Anterior cingulate cortex (tissue), 58 donors: ENCODE results near the gene SETD5.
A peak's percentile ranks its signal among the peaks of the same experiment; 100 is the strongest.

Experiments used
- DNase-seq, 58 donors: peaks; one replicate each; lab custom pipeline; 2025; lab: John Stamatoyannopoulos, UW

The SETD5 gene

DNA sequence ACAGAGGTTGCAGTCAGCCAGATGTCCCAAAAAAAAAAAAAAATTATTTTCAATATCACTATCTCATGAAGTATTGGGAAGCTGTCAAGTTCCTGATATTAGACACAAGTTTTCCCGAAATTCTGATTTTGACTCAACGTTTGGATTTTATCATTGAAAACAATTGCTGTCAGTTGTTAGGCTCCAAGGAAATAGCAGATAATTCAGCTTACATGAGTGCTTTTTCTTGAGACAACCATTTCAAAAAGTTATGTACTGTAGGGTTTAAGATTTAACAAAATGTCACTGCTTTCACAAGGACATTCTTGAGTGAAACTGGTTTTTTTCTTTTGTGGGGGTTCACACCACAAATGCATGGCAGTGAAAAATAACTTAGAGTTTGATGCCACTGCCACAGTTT, 9.3 kb upstream of the SETD5 start:
- DNase-seq: no peak

GRCh38 chr3:9388562-9389272, 8.7 kb upstream of the SETD5 start:
- no peak for DNase-seq

DNA sequence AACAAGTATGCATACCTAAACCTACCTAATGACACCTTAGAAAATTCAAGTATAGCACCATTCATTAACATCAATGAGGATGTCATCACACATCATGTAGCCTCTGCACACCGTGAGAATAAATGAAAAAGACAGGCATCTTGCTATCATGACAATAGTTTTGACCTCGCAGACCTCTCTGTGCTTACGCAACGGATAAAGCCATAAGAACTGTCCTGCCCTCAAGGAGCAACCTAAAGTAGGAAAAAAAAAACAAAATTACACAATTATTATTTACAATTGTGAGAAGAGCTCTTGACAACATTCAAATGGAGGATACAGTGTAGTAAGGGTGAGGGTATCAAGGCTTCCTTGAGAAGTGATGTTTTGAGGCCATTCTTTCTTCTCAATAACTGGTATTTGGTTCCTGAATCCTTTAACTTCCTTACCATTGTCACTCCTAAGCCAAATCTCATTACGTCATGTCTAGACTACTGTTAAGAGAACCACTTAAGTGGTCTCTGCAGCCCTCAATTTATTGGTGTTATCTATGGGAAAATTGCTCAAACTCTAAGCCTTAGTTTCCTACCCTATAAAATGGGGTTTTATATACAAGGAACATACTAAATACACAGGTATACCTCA, 7.0 kb upstream of the SETD5 start:
- DNase-seq: no peak

- DNase-seq: no peak
Measured at GRCh38 chr3:9392041-9392440, 5.4 kb upstream of the SETD5 start.

DNA sequence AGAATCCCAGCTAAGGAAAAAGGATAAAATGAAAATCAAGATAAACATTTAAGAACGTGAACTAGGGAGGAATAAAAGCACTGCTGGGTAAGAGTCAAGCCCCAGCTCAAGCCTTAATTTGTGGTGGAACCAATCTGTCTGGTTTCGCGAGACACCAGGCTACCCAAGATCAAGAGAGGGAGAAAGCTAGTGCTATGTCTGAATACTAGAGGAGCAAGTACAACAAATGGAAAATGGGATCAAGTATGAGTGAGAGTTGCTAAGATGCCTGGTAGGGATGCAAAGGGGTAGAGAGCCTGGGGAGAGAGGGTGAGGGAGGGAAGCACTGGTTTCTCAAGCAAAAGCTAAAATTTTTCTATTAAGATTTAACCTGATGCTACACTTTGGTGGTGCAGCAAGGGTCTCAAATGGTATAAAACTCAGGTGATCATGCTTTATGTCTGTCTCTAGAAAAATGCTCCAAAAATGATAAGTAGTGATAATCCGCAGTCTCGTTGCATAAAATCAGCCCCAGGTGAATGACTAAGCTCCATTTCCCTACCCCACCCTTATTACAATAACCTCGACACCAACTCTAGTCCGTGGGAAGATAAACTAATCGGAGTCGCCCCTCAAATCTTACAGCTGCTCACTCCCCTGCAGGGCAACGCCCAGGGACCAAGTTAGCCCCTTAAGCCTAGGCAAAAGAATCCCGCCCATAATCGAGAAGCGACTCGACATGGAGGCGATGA, 1.7 kb upstream of the SETD5 start:
- no peak for DNase-seq

DNA sequence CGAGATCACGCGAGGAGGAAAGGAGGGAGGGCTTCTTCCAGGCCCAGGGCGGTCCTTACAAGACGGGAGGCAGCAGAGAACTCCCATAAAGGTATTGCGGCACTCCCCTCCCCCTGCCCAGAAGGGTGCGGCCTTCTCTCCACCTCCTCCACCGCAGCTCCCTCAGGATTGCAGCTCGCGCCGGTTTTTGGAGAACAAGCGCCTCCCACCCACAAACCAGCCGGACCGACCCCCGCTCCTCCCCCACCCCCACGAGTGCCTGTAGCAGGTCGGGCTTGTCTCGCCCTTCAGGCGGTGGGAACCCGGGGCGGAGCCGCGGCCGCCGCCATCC, 1.1 kb upstream of the SETD5 start:
- peak in 23 of 58 donors; percentile 41 to 95 (median 82) for DNase-seq

- peak; percentile 88 to 100 (median 99) for DNase-seq
Measured at GRCh38 chr3:9396632-9397331, 633 bp upstream of the SETD5 start.

DNA sequence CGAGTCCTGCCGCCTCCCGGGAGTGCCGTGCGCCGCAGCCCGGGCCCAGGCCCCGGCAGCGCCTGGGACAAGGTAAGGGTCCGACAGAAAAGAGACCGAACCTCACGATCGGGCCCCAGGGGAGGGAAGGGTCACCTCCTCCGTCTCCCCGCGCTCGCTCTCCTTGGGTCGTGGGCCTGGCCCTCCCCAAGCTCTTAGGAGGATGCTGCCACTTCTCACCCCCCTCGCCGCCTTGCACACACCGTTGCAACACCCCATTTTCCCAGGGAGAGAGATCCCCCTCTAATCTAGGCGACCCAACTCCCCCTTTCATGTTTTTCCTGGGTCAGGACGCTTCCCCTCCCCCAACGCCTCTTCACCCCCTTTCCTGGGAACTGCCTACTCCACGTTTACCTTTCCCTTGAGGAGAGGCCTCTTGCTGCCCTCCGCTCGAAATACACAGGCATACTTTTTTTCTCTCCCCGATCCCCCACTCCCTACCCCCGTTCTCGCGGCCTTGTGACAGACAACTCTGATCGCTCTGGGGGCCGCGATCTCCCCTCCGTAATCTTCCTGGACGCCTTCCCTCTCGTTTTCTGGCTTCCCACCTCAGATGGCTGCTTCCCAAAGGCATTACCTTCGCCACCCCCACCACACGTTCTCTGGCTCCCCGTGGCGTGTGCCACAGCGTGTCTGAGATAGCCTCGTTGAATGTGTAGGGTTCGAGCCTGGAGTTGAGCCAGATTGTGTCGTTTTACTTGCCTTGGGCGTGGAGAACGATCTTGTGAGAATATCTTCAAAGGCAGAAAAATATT, 688 bp downstream of the SETD5 start:
- DNase-seq: peak in 37 of 58 donors; percentile 9 to 66 (median 37)

GRCh38 chr3:9398700-9399336, 1.4 kb downstream of the SETD5 start:
- DNase-seq: peak in 9 of 58 donors; percentile 4 to 53 (median 18)

- DNase-seq: no peak
Measured at GRCh38 chr3:9399337-9399703, 1.9 kb downstream of the SETD5 start.

DNA sequence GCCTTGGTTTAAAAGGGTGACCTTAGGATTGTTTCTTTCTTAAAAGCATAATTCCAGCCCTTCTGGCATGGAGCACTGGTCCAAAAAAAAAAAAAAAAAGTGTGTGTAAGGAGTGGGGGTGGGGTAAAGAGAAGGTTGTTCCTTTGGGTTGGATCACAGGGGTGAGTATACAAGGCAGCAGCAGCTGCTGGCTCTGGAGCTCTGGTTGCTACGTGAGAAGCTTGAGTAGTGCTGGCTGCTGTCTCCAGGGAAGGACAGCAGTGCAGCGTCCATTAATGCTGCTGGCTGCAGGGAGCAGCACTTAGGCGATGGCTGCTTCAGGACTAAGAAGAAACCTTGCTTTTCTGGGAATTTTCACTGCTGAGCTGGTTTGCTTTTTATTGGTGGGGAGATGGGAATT, 2.3 kb downstream of the SETD5 start:
- DNase-seq: peak in 48 of 58 donors; percentile 5 to 73 (median 41)

DNA sequence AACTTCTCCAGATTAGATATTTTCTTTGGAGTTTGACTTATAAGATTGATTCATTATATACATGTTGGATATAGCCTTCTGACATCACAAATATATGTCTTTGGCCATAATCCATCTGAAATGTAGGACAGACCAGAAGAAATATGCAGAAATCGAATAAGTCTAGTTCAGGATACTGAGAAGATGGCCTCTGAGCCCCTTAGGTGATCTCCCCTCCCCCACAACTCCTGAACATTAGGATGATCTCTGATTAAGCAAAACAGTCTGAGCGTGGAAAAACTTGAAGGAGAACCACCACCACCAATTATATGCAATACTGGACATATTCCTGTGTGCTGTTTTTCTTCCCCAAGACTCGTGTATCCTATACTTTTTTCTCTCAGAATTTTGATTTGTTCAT, 3.2 kb downstream of the SETD5 start:
- no peak for DNase-seq

- DNase-seq: no peak
Measured at GRCh38 chr3:9401986-9402385, 4.6 kb downstream of the SETD5 start.

DNA sequence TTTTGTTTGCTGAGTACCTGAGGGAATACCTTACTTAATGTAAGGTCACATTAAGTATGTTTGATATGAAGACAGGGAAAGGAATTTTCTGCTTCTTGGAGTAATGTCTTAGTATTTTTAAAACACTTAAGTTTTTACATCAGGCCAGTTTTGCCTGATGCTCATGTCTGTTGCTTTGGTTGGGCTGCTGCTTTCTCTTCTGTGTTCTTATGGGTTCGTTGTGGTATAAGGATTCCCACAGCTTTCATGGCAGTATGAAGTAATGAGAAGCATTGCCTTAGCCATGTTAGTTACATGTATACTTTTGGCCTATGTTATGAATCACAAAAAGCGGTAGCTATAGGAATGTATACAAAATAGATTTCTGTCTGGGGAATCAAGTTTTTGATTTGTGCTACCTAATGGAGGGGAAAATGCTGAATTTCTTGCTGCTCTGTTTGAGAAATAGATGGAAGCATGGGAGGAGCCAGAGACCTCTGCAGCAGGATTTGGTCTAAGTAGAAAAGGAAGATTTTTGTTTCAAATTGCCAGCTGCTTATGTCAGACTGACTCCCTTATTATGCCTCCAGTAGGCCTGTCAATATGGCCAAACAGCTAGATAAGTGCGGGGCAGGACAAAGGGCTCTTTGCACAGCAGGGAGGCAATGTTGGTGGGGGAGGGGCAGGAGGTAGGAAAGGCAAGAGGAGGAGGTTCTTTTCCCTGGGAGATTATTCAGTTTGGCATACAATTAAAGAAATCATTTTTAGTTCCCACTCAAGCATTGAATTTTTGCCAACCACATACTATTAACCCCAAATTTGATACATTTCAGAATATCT, 5.2 kb downstream of the SETD5 start:
- peak in 34 of 58 donors; percentile 4 to 72 (median 31) for DNase-seq

GRCh38 chr3:9403463-9403862, 6.0 kb downstream of the SETD5 start:
- DNase-seq: no peak

- DNase-seq: no peak
Measured at GRCh38 chr3:9404680-9405079, 7.3 kb downstream of the SETD5 start.

- DNase-seq: no peak
Measured at GRCh38 chr3:9405756-9406155, 8.3 kb downstream of the SETD5 start.

- no peak for DNase-seq
Measured at GRCh38 chr3:9406856-9407626, 9.6 kb downstream of the SETD5 start.
